K562 (cell line): ENCODE data around the gene LAIR2. TPM values are rescaled to one million over a fixed set of nuclear protein-coding genes. Genes with fewer than 3 reads are reported as not detected.

Experiments used
- ASH1L ChIP-seq: fragments of 450-650 bp; IDR thresholded peaks from 2 replicates; pipeline ENCODE4 v1.6.1; 2018; ENCODE audit warnings: borderline replicate concordance, mild to moderate bottlenecking, low read depth; ENCODE audit not compliant: partially characterized antibody
- ATF7 ChIP-seq: fragments of 450-650 bp; IDR thresholded peaks from 2 replicates; pipeline ENCODE4 v1.7.1; 2014; ENCODE audit warnings: mild to moderate bottlenecking, moderate library complexity
- BRD4 ChIP-seq: fragments of 200-600 bp; sonication (generic); IDR thresholded peaks from 2 replicates; pipeline ENCODE4 v1.6.1; 2017; ENCODE audit warnings: inconsistent platforms
- HOXB6 ChIP-seq: fragments of 250-450 bp; sonication (Bioruptor Pico); IDR thresholded peaks from 2 replicates; pipeline ENCODE4 v1.5.1; 2022; ENCODE audit warnings: mild to moderate bottlenecking, borderline replicate concordance
- KAT7 ChIP-seq: sonication (generic); formaldehyde crosslinking; IDR thresholded peaks from 2 replicates; pipeline ENCODE4 v1.8.0; 2022; ENCODE audit warnings: missing genetic modification reagents, mild to moderate bottlenecking, borderline replicate concordance
- LCOR ChIP-seq: sonication (generic); formaldehyde crosslinking; IDR thresholded peaks from 2 replicates; pipeline ENCODE4 v1.8.0; 2022; ENCODE audit warnings: mild to moderate bottlenecking, missing genetic modification reagents
- MED1 ChIP-seq: sonication (generic); formaldehyde crosslinking; IDR thresholded peaks from 2 replicates; pipeline ENCODE4 v1.8.1; 2023; ENCODE audit warnings: missing genetic modification reagents, borderline replicate concordance
- NUFIP1 ChIP-seq: fragments of 450-650 bp; IDR thresholded peaks from 2 replicates; pipeline ENCODE4 v1.6.1; 2018; ENCODE audit not compliant: partially characterized antibody
- POLR3A ChIP-seq: IDR thresholded peaks from 2 replicates; pipeline ENCODE4 v1.6.1; 2011; ENCODE audit warnings: borderline replicate concordance, mild to moderate bottlenecking, moderate library complexity; ENCODE audit not compliant: insufficient read length, insufficient read depth; ENCODE audit errors: extremely low read depth
- PRPF4 ChIP-seq: fragments of 200-400 bp; formaldehyde crosslinking; IDR thresholded peaks from one replicate; pipeline ENCODE4 v1.6.1; 2017; ENCODE audit warnings: low read length, low read depth, mild to moderate bottlenecking; ENCODE audit not compliant: insufficient read depth, poor library complexity, severe bottlenecking
- SPI1 ChIP-seq: IDR thresholded peaks from 2 replicates; pipeline ENCODE4 v1.6.1; 2011; ENCODE audit warnings: low read depth, low read length, control low read depth, borderline replicate concordance
- TBP ChIP-seq: optimal IDR thresholded peaks from 2 replicates; pipeline ENCODE3; 2011; ENCODE audit warnings: low read depth, low read length, improper control_type of control experiment
- TCFL5 ChIP-seq: fragments of 250-450 bp; sonication (Bioruptor Pico); conservative IDR thresholded peaks from 2 replicates; pipeline ENCODE4 v1.6.1; 2021; ENCODE audit warnings: mild to moderate bottlenecking, moderate library complexity, matching md5 sums
- ZNF3 ChIP-seq: fragments of 250-450 bp; sonication (Bioruptor Pico); IDR thresholded peaks from 2 replicates; pipeline ENCODE4 v1.5.0; 2021; ENCODE audit warnings: mild to moderate bottlenecking, moderate library complexity
- polyA plus RNA-seq, 8 experiments: library from polyadenylated mRNA; depleted of rRNA in 4 of 8; stranded (reverse) in 5 of 8; unstranded in 3 of 8; fragments of >200 nt; fragmentation: Nextera tagmentation in 2 of 8; fragmentation: Illumina TruSeq in 1 of 8; extraction: Ambion mirVana in 2 of 8; extraction: Trizol in 1 of 8; gene quantifications; 2 replicates each; pipeline versions ENCODE4 v1.2.1 to v1.2.3, GENCODE V29; 2011 to 2014; ENCODE audit warnings: inconsistent platforms in 1 of 8, missing spikeins in 1 of 8
- total RNA-seq, 7 experiments: library from RNA; depleted of rRNA in 6 of 7; stranded (reverse); fragments of >200 nt in 6 of 7; fragmentation: Illumina TruSeq in 2 of 7; extraction: Trizol in 2 of 7; gene quantifications; 2 replicates each; pipeline versions ENCODE4 v1.2.1 to v1.2.3, GENCODE V29; 2011 to 2021; ENCODE audit warnings: low replicate concordance in 1 of 7
- TF ChIP-seq, protein P1 (sequence below): fragments of 450-650 bp; formaldehyde crosslinking; IDR thresholded peaks from 2 replicates; pipeline ENCODE4 v1.4.0; 2020; ENCODE audit warnings: mild to moderate bottlenecking, moderate library complexity
- TF ChIP-seq, protein P2 (sequence below): sonication (generic); formaldehyde crosslinking; IDR thresholded peaks from 2 replicates; pipeline ENCODE4 v1.8.0; 2023; ENCODE audit warnings: missing genetic modification reagents, mild to moderate bottlenecking, borderline replicate concordance

Gene LAIR2
- total and polyA plus RNA-seq, 9 of the 15 experiments (the other 6 are each of a cell fraction or from before 2014, with no cell fraction given) = not detected

DNA sequence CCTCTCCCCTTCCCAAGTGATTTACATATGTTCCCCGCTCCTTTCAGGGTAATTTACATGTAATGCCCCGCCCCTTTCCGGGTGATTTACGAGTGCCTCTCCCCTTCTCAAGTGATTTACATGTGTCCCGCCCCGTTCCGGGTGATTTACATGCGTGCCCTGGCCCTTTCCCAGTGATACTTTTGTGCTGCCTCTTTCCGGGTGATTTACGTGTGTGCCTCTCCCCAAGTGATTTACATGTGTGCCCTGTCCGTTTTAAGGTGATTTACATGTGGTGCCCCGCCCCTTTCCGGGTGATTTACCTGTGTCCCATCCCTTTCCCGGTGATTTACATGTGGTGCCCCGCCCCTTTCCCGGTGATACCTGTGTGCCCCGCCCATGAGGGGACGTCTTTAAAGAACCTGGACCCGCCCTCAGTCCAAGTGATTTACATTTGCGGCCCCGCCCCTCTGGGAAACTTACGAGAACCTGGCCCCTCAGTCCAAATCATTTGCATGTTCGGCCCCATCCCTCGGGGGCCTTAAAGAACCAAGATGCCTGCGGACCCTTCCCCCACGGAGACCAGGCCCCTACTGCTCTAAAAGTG lies 38.5 kb upstream of the LAIR2 start (continued):
- TF ChIP-seq, protein P1, sequence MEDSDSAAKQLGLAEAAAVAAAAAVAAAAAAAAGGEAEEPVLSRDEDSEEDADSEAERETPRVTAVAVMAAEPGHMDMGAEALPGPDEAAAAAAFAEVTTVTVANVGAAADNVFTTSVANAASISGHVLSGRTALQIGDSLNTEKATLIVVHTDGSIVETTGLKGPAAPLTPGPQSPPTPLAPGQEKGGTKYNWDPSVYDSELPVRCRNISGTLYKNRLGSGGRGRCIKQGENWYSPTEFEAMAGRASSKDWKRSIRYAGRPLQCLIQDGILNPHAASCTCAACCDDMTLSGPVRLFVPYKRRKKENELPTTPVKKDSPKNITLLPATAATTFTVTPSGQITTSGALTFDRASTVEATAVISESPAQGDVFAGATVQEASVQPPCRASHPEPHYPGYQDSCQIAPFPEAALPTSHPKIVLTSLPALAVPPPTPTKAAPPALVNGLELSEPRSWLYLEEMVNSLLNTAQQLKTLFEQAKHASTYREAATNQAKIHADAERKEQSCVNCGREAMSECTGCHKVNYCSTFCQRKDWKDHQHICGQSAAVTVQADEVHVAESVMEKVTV (CRISPR knock-in tag) = no peak
- TF ChIP-seq TBP (no peak), PRPF4 (no peak), MED1 (CRISPR knock-in tag) (no peak), LCOR (CRISPR knock-in tag) (0 out of 2 replicates have a peak, but pooled peaks have one; percentile 10), KAT7 (CRISPR knock-in tag) (no peak), TCFL5 (no peak), ASH1L (no peak), ATF7 (0 out of 2 replicates have a peak, but pooled peaks have one; percentile 38), BRD4 (no peak), POLR3A (no peak), ZNF3 (CRISPR knock-in tag) (no peak), SPI1 (no peak), HOXB6 (CRISPR knock-in tag) (no peak), NUFIP1 (no peak)
- TF ChIP-seq, protein P2, sequence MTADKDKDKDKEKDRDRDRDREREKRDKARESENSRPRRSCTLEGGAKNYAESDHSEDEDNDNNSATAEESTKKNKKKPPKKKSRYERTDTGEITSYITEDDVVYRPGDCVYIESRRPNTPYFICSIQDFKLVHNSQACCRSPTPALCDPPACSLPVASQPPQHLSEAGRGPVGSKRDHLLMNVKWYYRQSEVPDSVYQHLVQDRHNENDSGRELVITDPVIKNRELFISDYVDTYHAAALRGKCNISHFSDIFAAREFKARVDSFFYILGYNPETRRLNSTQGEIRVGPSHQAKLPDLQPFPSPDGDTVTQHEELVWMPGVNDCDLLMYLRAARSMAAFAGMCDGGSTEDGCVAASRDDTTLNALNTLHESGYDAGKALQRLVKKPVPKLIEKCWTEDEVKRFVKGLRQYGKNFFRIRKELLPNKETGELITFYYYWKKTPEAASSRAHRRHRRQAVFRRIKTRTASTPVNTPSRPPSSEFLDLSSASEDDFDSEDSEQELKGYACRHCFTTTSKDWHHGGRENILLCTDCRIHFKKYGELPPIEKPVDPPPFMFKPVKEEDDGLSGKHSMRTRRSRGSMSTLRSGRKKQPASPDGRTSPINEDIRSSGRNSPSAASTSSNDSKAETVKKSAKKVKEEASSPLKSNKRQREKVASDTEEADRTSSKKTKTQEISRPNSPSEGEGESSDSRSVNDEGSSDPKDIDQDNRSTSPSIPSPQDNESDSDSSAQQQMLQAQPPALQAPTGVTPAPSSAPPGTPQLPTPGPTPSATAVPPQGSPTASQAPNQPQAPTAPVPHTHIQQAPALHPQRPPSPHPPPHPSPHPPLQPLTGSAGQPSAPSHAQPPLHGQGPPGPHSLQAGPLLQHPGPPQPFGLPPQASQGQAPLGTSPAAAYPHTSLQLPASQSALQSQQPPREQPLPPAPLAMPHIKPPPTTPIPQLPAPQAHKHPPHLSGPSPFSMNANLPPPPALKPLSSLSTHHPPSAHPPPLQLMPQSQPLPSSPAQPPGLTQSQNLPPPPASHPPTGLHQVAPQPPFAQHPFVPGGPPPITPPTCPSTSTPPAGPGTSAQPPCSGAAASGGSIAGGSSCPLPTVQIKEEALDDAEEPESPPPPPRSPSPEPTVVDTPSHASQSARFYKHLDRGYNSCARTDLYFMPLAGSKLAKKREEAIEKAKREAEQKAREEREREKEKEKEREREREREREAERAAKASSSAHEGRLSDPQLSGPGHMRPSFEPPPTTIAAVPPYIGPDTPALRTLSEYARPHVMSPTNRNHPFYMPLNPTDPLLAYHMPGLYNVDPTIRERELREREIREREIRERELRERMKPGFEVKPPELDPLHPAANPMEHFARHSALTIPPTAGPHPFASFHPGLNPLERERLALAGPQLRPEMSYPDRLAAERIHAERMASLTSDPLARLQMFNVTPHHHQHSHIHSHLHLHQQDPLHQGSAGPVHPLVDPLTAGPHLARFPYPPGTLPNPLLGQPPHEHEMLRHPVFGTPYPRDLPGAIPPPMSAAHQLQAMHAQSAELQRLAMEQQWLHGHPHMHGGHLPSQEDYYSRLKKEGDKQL (CRISPR knock-in tag) = no peak
